Body of pancreas (tissue), 4 donors: ENCODE measurements around the gene FRMPD4. TPM values are rescaled to one million over a fixed set of nuclear protein-coding genes. Genes with fewer than 3 reads are reported as not detected.

ENCODE experiments used
- ATAC-seq: fragments of 150-250 bp; one replicate; pipeline ENCODE4 v1.9.1; 2016
- DNase-seq, 4 donors: peaks; one replicate each; pipeline ENCODE4 v3.0.0-alpha.2; 2019
- H3K27ac ChIP-seq, 4 donors: fragments of 200-600 bp; sonication (generic); 1 replicate in 3 of 4; 2 replicates in 1 of 4; pipeline versions ENCODE4 v1.5.1 to v1.6.1; 2016 to 2019; ENCODE audit warnings: mild to moderate bottlenecking in 1 of 4, mixed read lengths in 1 of 4, moderate library complexity in 1 of 4
- H3K27me3 ChIP-seq, 2 donors: fragments of 200-600 bp; sonication (generic); one replicate each; pipeline ENCODE4 v1.6.0; 2016; ENCODE audit warnings: mild to moderate bottlenecking in 1 of 2
- H3K36me3 ChIP-seq, 2 donors: fragments of 200-600 bp; sonication (generic); replicated peaks in 1 of 2; 2 replicates each; pipeline ENCODE4 v1.5.1; 2016; ENCODE audit warnings: low read depth in 2 of 2; ENCODE audit not compliant: insufficient read depth in 1 of 2
- H3K4me1 ChIP-seq: fragments of 200-600 bp; sonication (generic); one replicate; pipeline ENCODE4 v1.6.0; 2016
- H3K4me3 ChIP-seq, 2 donors: fragments of 200-600 bp; sonication (generic); 1 replicate in 1 of 2; 2 replicates in 1 of 2; pipeline ENCODE4 v1.5.1; 2016 to 2019
- H3K9me3 ChIP-seq, 3 donors: fragments of 200-600 bp; sonication (generic); 1 replicate in 2 of 3; 2 replicates in 1 of 3; pipeline ENCODE4 v1.5.1; 2016
- CTCF ChIP-seq, 7 experiments: fragments of 450-650 bp in 4 of 7; fragments of 200-600 bp in 3 of 7; sonication (generic) in 3 of 7; IDR thresholded peaks; one replicate each; pipeline ENCODE4 v1.5.1; 2016 to 2019; ENCODE audit warnings: antibody characterized with exemption in 7 of 7
- POLR2A ChIP-seq, 3 donors: fragments of 450-650 bp; IDR thresholded peaks; one replicate each; pipeline ENCODE4 v1.6.1; 2016; ENCODE audit warnings: antibody characterized with exemption in 3 of 3, mild to moderate bottlenecking in 2 of 3
- WGBS, 2 donors: methylation state at CpG; one replicate each; pipeline ENCODE4 v1.1.5; 2017; 5-methylcytosine and 5-hydroxymethylcytosine counted together
- intact Hi-C: fragments of 100-400 bp; cut with DNase I; formaldehyde crosslinking; loops from one replicate; pipeline ENCODE4 v1.15.1; 2023
- total RNA-seq, 2 donors: library from RNA; depleted of rRNA; stranded (reverse); fragments of >200 nt; gene quantifications; one replicate each; pipeline ENCODE4 v1.1.0, GENCODE V29; 2016

FRMPD4 gene
- total RNA-seq, 2 donors from 2014 or later = 0.26 TPM; not detected in 1

- Histone ChIP-seq H3K36me3 (no peaks in the 10 kb centered on the region), H3K27me3 (no peaks in the 10 kb centered on the region), H3K4me3 (no peak overlapping the region), H3K9me3 (no peaks in the 10 kb centered on the region), H3K27ac (no peak overlapping the region), H3K4me1 (no peaks in the 10 kb centered on the region)
- ATAC-seq (no peak), DNase-seq (no peak)
- intact Hi-C loops = no loop called here
- WGBS, 2 donors = 81% methylated on average over 14 of the region's 25 CpGs; no CpG with 5 or more reads in 1 of the 2 donors
- TF ChIP-seq POLR2A (IDR thresholded peaks at IDR 0.05) (no peak), CTCF (IDR thresholded peaks at IDR 0.05) (no peak)
Observed at GRCh38 chrX:12583543-12583942, 445.3 kb downstream of the FRMPD4 start.

DNA sequence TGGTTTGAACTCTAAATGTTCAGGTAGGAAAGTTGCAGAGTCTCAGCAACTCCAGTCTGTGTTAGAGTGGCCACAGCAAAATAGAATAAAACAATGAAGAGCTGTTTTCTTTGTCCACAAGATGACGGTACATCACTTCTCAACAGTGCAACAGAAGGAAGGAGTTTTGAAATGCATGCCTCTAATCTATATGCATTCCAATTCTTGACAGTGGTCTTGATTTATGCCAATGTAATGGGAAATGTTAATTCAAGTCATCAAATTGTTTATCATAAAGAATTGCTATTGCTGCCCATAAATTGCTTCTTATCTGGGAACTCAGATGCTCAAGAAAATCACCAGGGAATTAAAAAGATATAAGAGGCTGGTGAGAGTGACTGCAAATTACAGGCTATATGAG, 457.4 kb downstream of the FRMPD4 start:
- Histone ChIP-seq H3K36me3 (no peaks in the 10 kb centered on the region), H3K27me3 (no peaks in the 10 kb centered on the region), H3K27ac (no peak overlapping the region), H3K4me3 (no peak overlapping the region), H3K9me3 (no peaks in the 10 kb centered on the region), H3K4me1 (no peaks in the 10 kb centered on the region)
- intact Hi-C loops = no loop called here
- ATAC-seq (no peak), DNase-seq (no peak)
- TF ChIP-seq CTCF (IDR thresholded peaks at IDR 0.05) (no peak), POLR2A (IDR thresholded peaks at IDR 0.05) (no peak)
- 55 to 81% methylated on average over 1 of the region's 1 CpG for WGBS, 2 donors

DNA sequence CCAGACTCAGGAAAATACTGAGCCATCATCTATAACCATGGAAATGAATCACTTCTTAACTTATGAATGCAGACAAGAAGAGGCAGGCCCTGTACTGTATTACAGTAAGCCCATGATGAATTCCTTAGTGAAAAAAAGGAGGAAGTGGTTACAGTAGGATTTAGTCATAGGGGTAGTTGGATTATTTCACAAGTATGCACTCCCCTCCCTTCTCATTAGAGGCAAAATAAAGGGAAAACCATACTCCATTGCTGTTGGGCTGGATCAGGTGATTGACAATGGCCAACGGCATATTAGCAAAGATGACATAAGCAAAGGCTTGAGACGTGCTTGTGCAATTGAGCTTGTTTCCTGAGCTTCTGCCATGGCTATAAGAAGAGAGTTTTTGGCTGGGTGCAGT, 471.8 kb downstream of the FRMPD4 start:
- TF ChIP-seq POLR2A (IDR thresholded peaks at IDR 0.05) = no peak
- no peaks in the 10 kb centered on the region for H3K9me3 ChIP-seq
- H3K36me3 ChIP-seq = no peaks in the 10 kb centered on the region
- ATAC-seq (no peak), DNase-seq (no peak)
- WGBS, 2 donors = 73 to 74% methylated on average over 2 of the region's 2 CpGs
- H3K27me3 ChIP-seq = no peaks in the 10 kb centered on the region
- H3K4me3 ChIP-seq = no peak overlapping the region
- H3K27ac ChIP-seq = no peak overlapping the region
- H3K4me1 ChIP-seq = no peaks in the 10 kb centered on the region
- intact Hi-C loops = no loop called here

DNA sequence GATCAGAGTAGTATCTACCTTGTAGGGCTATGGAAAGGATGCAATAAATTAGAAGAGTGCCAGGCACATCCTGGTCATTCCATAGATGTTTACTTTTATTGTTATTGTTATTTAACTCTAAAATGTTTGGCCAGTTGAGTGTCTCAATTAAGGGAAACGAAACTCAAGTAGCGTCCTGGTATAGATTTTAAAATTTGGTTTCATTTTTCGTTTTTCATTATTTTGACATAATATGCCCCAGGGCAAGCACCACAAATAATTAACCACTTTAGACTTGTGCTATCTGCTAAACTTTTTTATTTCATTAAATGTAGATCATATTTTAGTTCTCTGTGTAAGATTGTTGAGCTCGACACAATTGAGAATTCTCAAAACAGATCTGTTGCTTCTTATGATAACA, 473.2 kb downstream of the FRMPD4 start:
- WGBS, 2 donors = 73 to 75% methylated on average over 4 of the region's 4 CpGs
- TF ChIP-seq POLR2A (IDR thresholded peaks at IDR 0.05) = no peak
- TF ChIP-seq CTCF (IDR thresholded peaks at IDR 0.05) = no peak
- Histone ChIP-seq H3K27ac (no peak overlapping the region), H3K4me3 (no peak overlapping the region), H3K27me3 (no peaks in the 10 kb centered on the region), H3K4me1 (no peaks in the 10 kb centered on the region), H3K9me3 (no peaks in the 10 kb centered on the region), H3K36me3 (no peaks in the 10 kb centered on the region)
- intact Hi-C loops = no loop called here
- ATAC-seq (no peak), DNase-seq (no peak)

GRCh38 chrX:12614266-12614665, 476.0 kb downstream of the FRMPD4 start:
- TF ChIP-seq POLR2A (IDR thresholded peaks at IDR 0.05) (no peak), CTCF (IDR thresholded peaks at IDR 0.05) (no peak)
- Histone ChIP-seq H3K4me1 (no peaks in the 10 kb centered on the region), H3K27me3 (no peaks in the 10 kb centered on the region), H3K9me3 (no peaks in the 10 kb centered on the region), H3K27ac (no peak overlapping the region), H3K4me3 (no peak overlapping the region), H3K36me3 (no peaks in the 10 kb centered on the region)
- ATAC-seq = no peak
- no peak for DNase-seq
- WGBS, 2 donors = 89% methylated on average over 5 of the region's 5 CpGs; no CpG with 5 or more reads in 1 of the 2 donors
- intact Hi-C loops = no loop called here
